Activated CD8-positive, alpha-beta memory T cell treated with anti-CD3 and anti-CD28 coated beads, Interleukin-2, amount 50 U/mL, for 4 hours (primary cell): Measurements from ENCODE around the gene TOMM70.
"Not testable (repeated sequence)": the region's sequence is repeated elsewhere in the genome, so short reads cannot be mapped to it uniquely, and the experiment has no call there.

Experiments
- DNase-seq: peaks from one replicate; pipeline ENCODE4 v3.0.0-alpha.2; 2020

The TOMM70 gene

DNA sequence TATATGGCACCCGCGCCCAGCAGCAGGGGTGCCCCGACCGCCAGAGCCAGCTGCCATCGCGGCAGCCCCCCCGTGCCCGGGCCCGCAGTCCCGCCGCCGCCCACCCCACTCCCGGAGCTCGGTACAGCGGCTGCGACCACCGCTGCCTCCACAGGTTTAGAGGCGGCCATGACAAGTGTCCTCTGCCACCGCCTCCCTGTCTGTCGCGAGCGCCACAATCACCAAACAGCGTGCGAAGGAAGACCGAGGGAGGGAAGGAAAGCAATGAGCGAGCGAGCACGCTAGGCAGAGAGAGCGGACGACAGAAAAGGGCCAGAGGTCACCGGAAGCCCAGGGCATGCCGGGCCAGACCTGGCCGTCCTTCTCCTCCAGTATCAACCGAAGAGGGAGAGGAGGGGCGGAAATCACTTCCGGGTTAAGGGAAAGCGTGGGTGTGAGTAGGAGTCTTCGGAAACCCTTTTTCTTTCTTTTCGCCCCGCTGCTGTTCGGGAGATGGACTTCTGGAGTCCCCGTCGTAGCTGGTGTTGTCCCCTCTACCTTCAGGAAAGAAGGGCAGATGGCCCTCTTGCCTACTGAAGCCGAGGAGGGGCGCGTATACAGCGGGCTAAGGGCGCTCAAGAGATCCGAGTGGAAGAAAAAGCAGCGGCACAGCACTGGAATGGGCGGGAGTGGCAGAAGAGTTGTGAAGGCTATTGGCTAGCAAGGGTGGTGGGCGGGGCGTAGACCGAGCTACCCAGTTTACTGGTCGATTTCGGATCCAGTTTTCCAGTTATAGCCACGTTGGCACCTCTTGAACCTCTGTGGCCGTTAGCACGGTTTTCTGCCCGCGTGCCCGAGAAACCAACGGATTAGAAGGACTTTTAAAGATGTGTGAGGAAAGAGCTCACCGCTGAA, at the start of gene TOMM70, which contains the start of gene LNP1:
Gene TOMM70, minus strand, starts transcription at position 310 of the 894 bp plus-strand sequence. Its CDS starts 140 bp downstream, at position 170.
Gene LNP1, plus strand, starts transcription at position 760 of the 894 bp plus-strand sequence. CDS start 28,191 bp downstream, outside the sequence.
- DNase-seq, result peak; percentile 94

- DNase-seq, result no peak
Observed at GRCh38 chr3:100449214-100449613, 48.3 kb upstream of the TOMM70 start.

DNA sequence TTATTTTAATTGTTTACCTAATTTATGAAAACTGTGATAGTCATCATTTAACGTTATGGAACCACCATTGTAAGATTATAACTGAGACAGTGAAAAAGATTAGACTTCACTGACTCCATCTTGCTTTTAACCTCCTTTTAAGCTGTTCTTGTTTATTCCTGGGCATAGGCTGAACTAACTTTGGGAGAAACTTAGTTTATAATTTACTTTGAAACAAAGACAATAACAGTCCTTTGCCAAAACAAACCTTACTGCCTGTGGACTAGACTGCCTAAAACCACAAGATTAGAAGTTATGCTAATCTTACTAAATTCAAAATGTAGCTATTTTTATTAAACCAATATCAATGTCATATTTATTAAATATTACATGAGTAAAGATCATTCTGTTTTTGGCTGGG, 47.2 kb upstream of the TOMM70 start:
- DNase-seq, result no peak

DNA sequence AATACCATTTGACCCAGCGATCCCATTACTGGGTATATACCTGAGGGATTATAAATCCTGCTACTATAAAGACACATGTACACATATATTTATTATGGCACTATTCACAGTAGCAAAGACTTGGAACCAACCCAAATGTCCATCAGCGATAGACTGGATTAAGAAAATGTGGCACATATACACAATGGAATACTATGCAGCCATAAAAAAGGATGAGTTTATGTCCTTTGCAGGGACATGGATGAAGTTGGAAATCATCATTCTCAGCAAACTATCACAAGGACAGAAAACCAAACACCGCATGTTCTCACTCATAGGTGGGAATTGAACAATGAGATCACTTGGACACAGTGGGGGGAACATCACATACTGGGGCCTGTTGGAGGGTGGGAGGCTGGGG, 46.2 kb upstream of the TOMM70 start:
- not testable (repeated sequence) for DNase-seq

DNA sequence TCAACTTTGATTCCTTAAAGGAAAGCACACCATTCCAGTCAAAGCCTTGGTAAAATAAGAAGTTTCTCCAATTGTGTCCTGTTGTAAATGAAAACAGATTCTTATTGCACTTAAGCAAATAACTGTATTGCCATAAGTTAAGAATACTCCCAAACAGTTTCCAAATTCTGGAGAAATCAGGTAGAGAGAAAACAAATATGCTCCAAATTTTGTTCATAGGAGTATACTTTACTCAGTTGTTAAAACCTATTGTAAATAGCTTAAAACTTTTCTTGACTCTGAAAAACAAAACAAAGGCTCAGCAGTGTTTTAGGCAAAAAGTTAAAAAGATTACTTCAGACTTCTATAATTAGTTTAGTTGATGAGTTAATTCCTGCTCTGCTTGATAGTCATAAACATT, 42.8 kb upstream of the TOMM70 start:
- no peak for DNase-seq

GRCh38 chr3:100440895-100441294, 40.0 kb upstream of the TOMM70 start:
- no peak for DNase-seq

DNA sequence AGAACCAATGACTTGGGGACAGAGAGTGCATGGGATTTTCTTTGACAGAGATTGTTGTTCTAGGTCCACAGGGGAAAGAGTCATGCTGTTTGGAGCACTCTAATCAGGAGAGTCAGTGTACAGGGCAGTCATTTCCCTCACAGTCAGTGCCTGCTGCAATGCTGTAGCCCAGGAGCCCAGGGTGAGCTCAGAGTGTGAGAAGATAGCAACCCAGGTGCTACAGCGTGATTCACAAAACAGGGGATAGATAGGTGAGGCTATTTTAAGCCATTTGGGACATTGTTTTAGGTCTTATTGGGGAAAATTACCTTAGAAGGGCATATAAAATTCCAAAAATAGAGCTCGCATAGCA, 37.7 kb upstream of the TOMM70 start:
- no peak for DNase-seq

- DNase-seq, result no peak
Observed at GRCh38 chr3:100437721-100438622, 37.1 kb upstream of the TOMM70 start.

- DNase-seq, result no peak
Observed at GRCh38 chr3:100436951-100437350, 36.1 kb upstream of the TOMM70 start.

DNA sequence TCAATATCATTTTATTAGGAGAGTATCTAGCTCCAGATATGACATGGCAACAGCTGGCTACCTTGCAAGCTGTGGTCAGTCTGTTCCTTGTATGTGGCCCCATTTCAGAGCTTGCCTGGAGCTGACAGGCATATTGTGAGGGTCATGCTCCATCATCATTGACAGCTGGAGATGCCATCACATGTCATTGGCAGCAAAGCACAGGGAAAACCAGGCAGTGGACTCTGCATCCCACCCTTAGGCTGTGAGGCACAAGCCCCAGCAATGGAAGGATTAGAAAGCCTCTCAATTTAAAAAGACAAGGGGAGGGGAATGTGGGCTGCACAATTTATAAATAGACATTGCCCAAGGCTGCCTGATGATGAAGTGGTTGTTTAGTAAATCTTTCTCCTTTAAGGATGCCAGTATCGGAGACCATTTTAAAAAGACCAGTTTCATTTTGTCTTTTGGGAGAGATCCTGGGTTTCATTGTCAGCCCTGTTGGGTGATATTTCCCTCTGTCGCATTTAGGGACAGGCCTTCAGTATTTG, 28.4 kb upstream of the TOMM70 start:
- no peak for DNase-seq

DNA sequence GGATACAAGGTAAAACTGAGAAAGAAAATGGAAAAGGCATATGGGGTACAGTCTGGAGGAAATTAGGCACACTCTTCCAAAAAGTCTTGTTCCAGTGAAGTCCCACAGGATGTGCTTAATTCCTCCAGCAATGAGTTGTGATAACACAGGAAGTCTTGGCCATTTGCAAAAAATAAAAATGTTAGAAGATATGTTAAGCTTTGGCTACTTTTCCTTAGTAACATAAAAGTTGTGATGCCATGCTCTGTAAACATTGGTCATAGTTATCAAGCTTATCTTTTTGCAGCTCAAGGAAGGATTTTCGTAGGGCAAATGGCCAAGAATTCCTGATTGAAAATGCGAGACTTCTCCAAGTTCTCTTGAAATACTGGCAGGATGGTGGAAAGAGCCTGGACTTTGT, 26.8 kb upstream of the TOMM70 start:
- DNase-seq, result no peak

DNA sequence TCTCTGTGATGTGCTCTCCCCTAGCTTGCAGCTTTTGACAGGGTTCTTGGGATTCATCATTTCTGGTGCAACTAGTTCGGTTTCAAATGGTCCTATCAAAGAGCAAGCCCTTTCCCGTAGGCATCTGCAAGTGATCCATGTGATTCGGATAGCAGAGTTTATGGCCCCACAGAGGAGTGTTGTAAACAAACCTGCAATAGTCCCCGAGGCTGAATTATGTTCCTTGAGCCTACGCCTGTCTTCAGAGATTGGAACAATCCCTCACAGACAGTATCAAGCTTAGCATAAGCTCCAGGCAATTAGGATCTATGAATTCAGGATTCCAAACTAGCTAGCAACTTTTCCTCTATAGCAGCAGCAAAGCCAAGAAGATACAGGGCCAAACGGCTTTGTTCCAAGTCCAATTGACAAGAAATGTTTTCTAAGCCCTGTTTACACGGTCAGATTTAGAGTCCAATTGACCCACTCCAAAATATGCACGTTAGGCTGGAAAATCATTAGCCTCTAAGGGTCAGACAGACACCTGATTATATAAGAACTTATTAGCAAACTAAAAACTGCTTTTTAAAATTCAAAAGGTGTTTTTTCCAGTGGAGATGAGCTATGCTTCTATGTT, 25.3 kb upstream of the TOMM70 start:
- DNase-seq, result no peak

DNA sequence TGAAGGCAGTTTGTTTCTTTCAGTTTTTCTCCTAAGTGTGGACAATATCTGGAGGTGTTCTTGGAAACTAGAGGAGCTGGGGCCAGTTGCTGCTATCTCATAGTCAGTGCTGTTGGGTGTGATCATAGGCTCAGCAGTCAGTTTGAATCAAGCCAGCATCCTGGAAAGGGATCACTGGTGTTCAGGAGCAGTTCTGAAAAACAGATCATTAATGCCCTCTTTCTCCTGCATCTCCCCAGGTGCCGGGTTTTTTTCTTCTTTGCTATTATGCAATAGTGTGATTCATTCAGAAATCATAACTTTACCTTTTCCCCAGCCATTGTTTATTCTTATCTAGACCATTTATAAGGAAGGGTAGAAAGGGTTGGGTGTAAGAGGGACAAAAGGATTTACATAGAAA, 24.4 kb upstream of the TOMM70 start:
- no peak for DNase-seq

DNA sequence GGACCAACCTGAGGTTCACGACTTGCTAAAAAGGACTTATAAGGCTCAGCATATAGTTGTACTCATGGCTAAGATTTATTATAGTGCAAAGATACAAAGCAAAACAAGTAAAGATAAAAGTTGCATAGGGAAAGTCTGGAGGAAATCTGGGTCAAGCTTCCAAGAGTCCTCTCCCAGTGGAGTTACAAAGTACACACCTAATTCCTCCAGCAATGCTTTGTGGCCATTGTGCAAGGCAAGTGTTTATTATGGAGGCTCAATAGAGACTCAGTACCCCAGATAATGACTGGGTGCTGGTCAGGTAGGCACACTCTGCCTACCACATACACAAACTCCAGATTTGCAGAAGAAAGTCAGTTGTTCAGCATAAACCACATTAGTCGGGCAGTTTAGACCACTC, 23.4 kb upstream of the TOMM70 start:
- DNase-seq, result no peak

- no peak for DNase-seq
Observed at GRCh38 chr3:100423611-100424010, 22.7 kb upstream of the TOMM70 start.

DNA sequence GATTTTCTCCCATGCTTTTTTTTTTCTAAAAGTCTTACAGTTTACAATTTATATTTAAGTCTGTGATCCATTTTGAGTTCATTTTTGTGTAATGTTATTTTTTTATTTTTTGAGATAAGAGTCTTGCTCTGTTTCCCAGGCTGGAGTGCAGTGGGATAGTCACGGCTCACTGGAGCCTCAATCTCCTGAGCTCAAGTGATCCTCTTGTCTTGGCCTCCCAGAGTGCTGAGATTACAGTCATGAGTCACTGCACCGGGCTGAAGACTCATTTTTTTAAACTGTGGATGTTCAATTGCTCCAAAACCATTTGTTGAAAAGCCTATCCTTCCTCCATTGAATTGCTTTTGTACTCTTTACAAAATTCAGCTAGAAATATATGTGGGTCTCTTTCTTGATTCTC, 20.0 kb upstream of the TOMM70 start:
- DNase-seq, result no peak

DNA sequence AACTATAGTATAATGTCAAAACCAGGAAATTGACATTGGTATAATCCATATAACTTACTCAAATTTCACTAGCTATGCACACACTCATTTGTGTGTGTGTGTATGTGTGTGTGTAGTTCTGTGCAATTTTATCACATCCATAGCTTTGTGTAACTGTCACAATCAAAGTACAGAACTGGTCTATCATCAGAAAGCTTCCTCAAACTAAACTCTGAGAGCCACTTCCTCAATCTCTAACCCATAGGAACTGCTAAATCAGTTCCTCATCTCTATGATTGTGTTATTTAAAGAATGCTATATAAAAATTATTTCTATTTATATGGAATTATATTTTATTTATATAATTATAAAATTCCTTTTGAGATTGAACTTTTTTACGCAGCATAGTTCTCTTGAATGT, 18.5 kb upstream of the TOMM70 start:
- DNase-seq, result no peak

DNA sequence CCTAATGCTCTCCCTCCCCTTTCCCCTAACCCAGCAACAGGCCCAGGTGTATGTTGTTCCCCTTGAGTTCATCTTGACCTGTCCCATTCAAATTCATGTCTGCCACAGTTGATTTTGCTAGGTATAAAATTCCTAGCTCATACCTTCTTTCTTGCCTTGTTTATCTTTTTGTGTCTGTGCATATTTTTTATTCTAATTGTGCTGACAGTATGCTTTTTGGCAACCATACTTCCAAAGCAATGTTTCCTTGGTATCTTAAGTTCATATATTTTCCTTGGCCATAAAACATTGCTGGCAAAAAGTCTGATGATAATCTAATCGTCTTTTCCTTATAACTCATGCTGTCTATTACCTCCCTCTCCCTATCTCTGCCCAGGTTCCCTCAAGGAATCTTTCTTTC, 16.0 kb upstream of the TOMM70 start:
- DNase-seq, result no peak

- DNase-seq, result no peak
Observed at GRCh38 chr3:100416176-100416575, 15.3 kb upstream of the TOMM70 start.

- DNase-seq, result no peak
Observed at GRCh38 chr3:100413613-100414012, 12.7 kb upstream of the TOMM70 start.

GRCh38 chr3:100412912-100413590, 12.2 kb upstream of the TOMM70 start:
- no peak for DNase-seq
